Thymus (tissue), 11 donors: Measurements from ENCODE around the gene ACTN2. TPM values are rescaled to one million over a fixed set of nuclear protein-coding genes. Genes with fewer than 3 reads are reported as not detected.

Experiments used
- DNase-seq, 9 donors: peaks; one replicate each; pipeline ENCODE4 v3.0.0-alpha.2; 2013; ENCODE audit warnings: low spot score in 9 of 9, low read depth in 6 of 9, missing footprints in 1 of 9
- H3K27ac ChIP-seq, 2 donors: one replicate each; pipeline ENCODE4 v1.5.1; 2013; ENCODE audit warnings: control low read depth in 1 of 2, low read depth in 1 of 2, low read length in 1 of 2, mild to moderate bottlenecking in 1 of 2, moderate library complexity in 1 of 2
- H3K27me3 ChIP-seq, 2 donors: one replicate each; pipeline ENCODE4 v1.5.1; 2013; ENCODE audit warnings: low read length in 1 of 2; ENCODE audit not compliant: control insufficient read depth in 2 of 2, insufficient read depth in 1 of 2
- H3K36me3 ChIP-seq, 2 donors: one replicate each; pipeline ENCODE4 v1.5.1; 2013; ENCODE audit warnings: low read length in 1 of 2, mild to moderate bottlenecking in 1 of 2, moderate library complexity in 1 of 2; ENCODE audit not compliant: control insufficient read depth in 2 of 2, insufficient read depth in 2 of 2
- H3K4me1 ChIP-seq, 2 donors: one replicate each; pipeline ENCODE4 v1.5.1; 2013; ENCODE audit warnings: low read length in 2 of 2; ENCODE audit not compliant: control insufficient read depth in 2 of 2, insufficient read depth in 2 of 2
- H3K4me3 ChIP-seq, 2 donors: one replicate each; pipeline ENCODE4 v1.5.1; 2013; ENCODE audit warnings: low read length in 2 of 2, control low read depth in 1 of 2, mild to moderate bottlenecking in 1 of 2
- H3K9me3 ChIP-seq, 2 donors: one replicate each; pipeline ENCODE4 v1.5.1; 2013; ENCODE audit warnings: low read length in 1 of 2, mild to moderate bottlenecking in 1 of 2; ENCODE audit not compliant: control insufficient read depth in 2 of 2, insufficient read depth in 1 of 2
- WGBS: extraction: QIAGEN DNeasy Blood & Tissue Kit; methylation state at CpG from one replicate; pipeline ENCODE4 v1.1.7; 2013; 5-methylcytosine and 5-hydroxymethylcytosine counted together
- polyA plus RNA-seq: library from polyadenylated mRNA; stranded (reverse); fragments of 200-250 nt; gene quantifications from one replicate; pipeline ENCODE4 v1.2.3, GENCODE V29; 2013
- total RNA-seq: library from RNA; stranded (reverse); fragments of 120-200 nt; gene quantifications from one replicate; pipeline ENCODE4 v1.2.4, GENCODE V29; 2013
- donor health status: healthy.

Gene ACTN2
- total and polyA plus RNA-seq, 2 donors, result 0.38 to 1.3 TPM

DNA sequence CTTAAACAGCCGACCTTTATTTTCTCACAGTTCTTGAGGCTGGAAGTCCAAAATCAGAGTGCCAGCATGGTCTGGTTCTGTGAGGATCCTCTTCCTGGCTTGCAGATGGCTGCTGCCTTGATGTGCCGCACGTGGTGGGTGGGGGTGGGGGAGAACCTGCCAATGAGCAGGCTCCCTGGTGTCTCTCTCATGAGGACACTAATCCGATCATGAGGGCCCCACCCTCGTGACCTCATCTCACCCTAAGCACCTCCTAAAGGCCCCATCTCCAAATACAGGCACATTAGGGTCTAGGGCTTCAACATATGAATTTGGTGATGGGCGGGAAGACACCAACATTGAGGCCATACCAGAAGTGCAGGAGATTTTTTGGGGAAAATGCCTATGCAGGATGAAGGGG lies 37.8 kb downstream of the ACTN2 start:
- no peak for DNase-seq
- H3K27ac ChIP-seq, result no peak overlapping the region
- 79% methylated on average over 6 of the region's 6 CpGs for WGBS
- no peaks in the 10 kb centered on the region for H3K4me1 ChIP-seq
- H3K36me3 ChIP-seq, result no peaks in the 10 kb centered on the region
- H3K4me3 ChIP-seq, result no peak overlapping the region
- peaks cover 0 to 3% of the 10 kb centered on the region in 2 donors for H3K9me3 ChIP-seq
- H3K27me3 ChIP-seq, result no peaks in the 10 kb centered on the region

DNA sequence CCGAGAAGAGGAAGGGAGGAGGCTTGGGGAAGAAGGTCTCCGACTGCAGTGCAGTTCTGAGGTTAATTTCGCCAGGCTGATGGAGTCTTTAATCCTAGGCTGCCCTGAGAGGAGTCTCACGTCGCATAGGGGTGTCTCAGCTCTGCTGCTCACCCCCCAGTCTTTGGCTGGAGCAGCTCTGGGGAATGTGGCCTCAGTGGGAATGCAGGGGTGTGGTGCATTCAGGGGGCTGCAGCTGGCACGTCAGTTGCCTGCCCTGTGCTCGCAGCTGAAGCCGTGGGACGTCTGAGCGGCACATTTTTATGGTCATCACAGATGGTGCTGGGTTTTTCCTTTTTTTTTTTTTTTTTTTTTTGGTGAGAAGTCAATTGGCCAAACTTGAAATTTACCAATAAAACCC lies 38.2 kb downstream of the ACTN2 start:
- DNase-seq, result no peak
- H3K27ac ChIP-seq, result no peak overlapping the region
- H3K4me1 ChIP-seq, result no peaks in the 10 kb centered on the region
- 85% methylated on average over 10 of the region's 10 CpGs for WGBS
- no peaks in the 10 kb centered on the region for H3K36me3 ChIP-seq
- H3K9me3 ChIP-seq, result peaks cover 0 to 3% of the 10 kb centered on the region in 2 donors
- no peaks in the 10 kb centered on the region for H3K27me3 ChIP-seq
- H3K4me3 ChIP-seq, result no peak overlapping the region

DNA sequence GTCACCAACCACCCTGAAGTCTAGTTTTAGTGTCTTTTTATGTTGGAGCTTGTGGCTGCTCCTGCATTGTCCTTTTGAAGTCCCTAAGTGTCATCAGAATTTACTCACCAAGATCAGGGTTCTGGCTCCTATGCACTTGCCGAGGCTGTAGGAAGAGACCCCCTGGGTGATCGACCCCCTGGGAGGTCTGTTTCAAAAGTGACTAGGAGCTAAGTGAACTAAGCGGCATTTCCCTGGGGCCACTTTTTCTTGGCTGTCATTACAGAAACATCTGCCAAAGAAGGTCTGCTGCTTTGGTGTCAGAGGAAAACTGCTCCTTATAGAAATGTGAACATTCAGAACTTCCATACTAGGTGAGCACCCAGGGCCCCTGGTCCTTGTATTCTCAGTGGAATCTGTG lies 39.4 kb downstream of the ACTN2 start:
- 86% methylated on average over 3 of the region's 3 CpGs for WGBS
- Histone ChIP-seq H3K27ac (no peak overlapping the region), H3K9me3 (peaks cover 0 to 3% of the 10 kb centered on the region in 2 donors), H3K36me3 (no peaks in the 10 kb centered on the region), H3K4me1 (no peaks in the 10 kb centered on the region), H3K27me3 (no peaks in the 10 kb centered on the region), H3K4me3 (no peak overlapping the region)
- DNase-seq, result no peak

DNA sequence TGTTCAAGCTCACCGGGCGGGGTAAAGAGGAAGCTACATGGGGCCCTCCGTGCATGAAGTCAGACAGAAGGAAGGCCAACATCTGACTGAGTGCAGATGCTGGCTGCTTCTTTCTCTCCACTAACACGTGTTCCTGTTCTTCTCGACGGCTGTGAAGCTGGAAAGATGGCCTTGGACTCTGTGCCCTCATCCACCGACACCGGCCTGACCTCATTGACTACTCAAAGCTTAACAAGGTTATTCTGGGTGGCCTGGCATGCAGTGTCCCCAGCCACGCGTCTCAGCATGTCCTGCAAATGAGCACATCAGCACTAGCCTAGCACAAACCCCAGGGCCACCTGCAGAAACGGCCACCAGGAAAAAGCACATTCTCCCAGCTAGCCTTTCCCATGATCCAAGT lies 41.2 kb downstream of the ACTN2 start:
- 76% methylated on average over 11 of the region's 11 CpGs for WGBS
- Histone ChIP-seq H3K27me3 (no peaks in the 10 kb centered on the region), H3K27ac (no peak overlapping the region), H3K4me3 (no peak overlapping the region), H3K4me1 (no peaks in the 10 kb centered on the region), H3K9me3 (peaks cover 0 to 3% of the 10 kb centered on the region in 2 donors), H3K36me3 (no peaks in the 10 kb centered on the region)
- no peak for DNase-seq

DNA sequence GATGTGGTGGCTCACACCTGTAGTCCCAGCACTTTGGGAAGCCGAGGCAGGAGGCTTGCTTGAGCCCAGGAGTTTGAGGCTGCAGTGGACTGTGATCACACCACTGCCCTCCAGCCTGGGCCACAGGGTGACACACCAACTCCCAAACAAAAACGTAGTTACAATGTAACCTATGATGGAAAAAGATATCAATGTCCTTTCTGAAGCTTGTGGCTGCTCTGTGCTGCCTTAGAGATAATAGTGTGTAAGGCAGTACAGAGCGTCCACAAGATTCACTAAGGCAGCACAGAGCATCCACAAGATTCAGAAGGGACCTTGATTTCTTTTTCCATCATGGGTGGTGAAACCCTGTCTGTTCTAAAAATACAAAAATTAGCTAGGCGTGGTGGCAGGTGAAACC lies 42.5 kb downstream of the ACTN2 start:
- Histone ChIP-seq H3K27me3 (no peaks in the 10 kb centered on the region), H3K4me1 (no peaks in the 10 kb centered on the region), H3K27ac (no peak overlapping the region), H3K4me3 (no peak overlapping the region), H3K36me3 (no peaks in the 10 kb centered on the region), H3K9me3 (peaks cover 0 to 3% of the 10 kb centered on the region in 2 donors)
- DNase-seq, result no peak
- WGBS, result 94% methylated on average over 4 of the region's 4 CpGs

DNA sequence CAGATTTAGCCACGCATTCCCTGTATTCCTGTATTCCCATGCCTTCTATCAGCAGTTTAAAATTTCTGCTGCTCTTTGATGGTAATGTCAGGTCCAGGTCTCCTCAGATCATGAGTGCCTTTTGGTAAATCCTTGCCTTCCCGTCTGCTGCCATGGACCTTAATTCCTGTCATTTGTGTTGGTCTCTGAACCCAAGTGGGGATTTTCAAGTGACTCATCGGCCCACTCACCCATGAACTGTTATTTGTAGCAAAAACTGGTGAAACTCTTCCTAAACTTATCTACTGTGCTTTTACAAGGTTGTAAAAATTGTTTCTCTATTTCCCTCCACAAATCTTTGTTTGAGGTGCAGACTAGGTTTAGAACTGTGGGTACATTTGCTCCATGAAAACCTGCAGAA lies 47.4 kb downstream of the ACTN2 start:
- H3K36me3 ChIP-seq, result no peaks in the 10 kb centered on the region
- no peak overlapping the region for H3K4me3 ChIP-seq

DNA sequence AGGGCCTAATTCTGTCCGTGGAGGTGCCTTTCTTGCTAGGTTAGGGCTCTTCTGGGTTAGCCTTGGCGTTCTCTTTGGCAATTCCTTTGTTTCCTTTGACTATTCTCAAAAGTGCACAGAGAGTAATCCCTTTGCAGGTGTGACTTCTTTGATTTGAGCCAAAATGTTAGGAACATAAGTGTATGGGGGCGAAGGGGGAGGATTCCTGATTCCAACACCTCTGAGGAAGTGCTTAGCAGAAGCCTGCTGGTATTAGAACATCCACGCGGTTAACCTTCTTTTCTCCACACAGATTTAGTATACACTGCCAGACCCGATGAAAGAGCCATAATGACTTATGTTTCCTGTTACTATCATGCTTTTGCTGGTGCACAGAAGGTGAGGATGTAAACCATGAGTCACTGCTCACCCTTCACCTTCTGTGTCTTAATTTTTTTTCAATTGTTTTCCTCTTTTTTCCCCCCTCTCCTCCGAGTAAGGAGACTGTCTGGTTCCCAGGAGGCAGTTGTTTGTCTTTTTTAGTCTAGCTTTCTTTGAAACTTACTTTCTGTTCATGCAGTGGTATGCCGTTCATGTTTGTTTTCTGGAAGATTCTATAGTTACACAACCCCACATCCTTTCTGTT lies 48.0 kb downstream of the ACTN2 start:
- Histone ChIP-seq H3K4me1 (no peaks in the 10 kb centered on the region), H3K27me3 (no peaks in the 10 kb centered on the region), H3K27ac (no peak overlapping the region), H3K4me3 (no peak overlapping the region), H3K36me3 (no peaks in the 10 kb centered on the region), H3K9me3 (no peaks in the 10 kb centered on the region)
- no peak for DNase-seq
- 81% methylated on average over 8 of the region's 8 CpGs for WGBS

More for the DNA sequence above, 47.4 kb downstream of the ACTN2 start:
- Histone ChIP-seq H3K27ac (no peak overlapping the region), H3K27me3 (no peaks in the 10 kb centered on the region), H3K9me3 (no peaks in the 10 kb centered on the region), H3K4me1 (no peaks in the 10 kb centered on the region)
- WGBS, result 90% methylated on average over 3 of the region's 3 CpGs
- DNase-seq, result no peak

DNA sequence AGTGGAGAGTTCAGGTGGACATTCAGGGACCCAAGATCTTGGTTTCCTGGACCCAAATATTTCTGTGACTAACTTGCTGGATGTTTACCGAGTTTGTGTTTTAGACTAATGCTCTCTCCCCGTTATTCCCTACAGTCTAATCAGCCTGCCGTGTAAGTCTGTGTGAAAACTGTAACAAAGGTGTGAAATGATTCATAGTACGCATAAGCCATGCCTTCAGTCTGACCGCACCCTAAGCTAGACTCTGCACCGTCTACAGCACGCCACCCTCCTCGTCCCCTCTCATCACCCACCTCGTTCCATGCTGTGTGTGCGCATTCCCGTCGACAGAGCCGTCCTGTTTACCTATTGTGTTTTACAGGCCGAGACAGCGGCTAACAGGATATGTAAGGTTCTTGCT lies 50.5 kb downstream of the ACTN2 start:
- no peaks in the 10 kb centered on the region for H3K9me3 ChIP-seq
- H3K4me3 ChIP-seq, result no peak overlapping the region
- H3K27me3 ChIP-seq, result no peaks in the 10 kb centered on the region
- no peaks in the 10 kb centered on the region for H3K4me1 ChIP-seq
- no peaks in the 10 kb centered on the region for H3K36me3 ChIP-seq
- no peak for DNase-seq
- no peak overlapping the region for H3K27ac ChIP-seq
- WGBS, result 91% methylated on average over 15 of the region's 15 CpGs

DNA sequence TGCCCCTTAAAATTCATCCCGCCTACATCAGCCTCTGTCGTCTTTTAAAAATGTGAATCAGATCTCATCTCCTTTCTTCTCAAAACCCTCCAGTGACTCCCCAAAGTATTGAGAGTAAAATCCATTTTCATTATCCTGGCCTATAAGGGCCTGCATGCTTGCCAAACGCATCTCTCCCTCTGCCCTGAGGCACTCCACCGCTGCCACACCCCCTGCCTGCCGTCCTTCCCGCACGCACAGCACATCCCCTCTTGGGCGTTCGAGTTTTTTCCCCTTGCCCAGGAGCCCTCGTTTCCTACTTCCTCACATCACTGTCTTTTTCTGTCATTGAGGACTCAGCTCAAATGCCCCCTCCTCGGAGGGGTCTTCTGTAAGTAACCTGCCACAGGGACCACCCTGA lies 55.5 kb downstream of the ACTN2 start:
- Histone ChIP-seq H3K4me1 (no peaks in the 10 kb centered on the region), H3K27ac (no peak overlapping the region), H3K27me3 (no peaks in the 10 kb centered on the region), H3K4me3 (no peak overlapping the region), H3K9me3 (no peaks in the 10 kb centered on the region), H3K36me3 (no peaks in the 10 kb centered on the region)
- WGBS, result 82% methylated on average over 11 of the region's 11 CpGs
- no peak for DNase-seq
